ENCODE data around the gene ACTN1. TPM values are rescaled to one million over a fixed set of nuclear protein-coding genes. Genes with fewer than 3 reads are reported as not detected.

Gene ACTN1
- total RNA-seq, 1 donor from 2014 or later, result 60.1 TPM

GRCh38 chr14:68892961-68893360 lies 86.1 kb downstream of the ACTN1 start:
- ATAC-seq (no peak), DNase-seq (ENCODE audit: low spot score) (no peak)

GRCh38 chr14:68891851-68892660 lies 87.0 kb downstream of the ACTN1 start:
- DNase-seq (ENCODE audit: low spot score) (no peak), ATAC-seq (no peak)

- no peak for ATAC-seq
- no peak for DNase-seq (ENCODE audit: low spot score)
These were observed 88.8 kb downstream of the ACTN1 start for GRCh38 chr14:68890173-68890931.

- DNase-seq (ENCODE audit: low spot score), result no peak
- no peak for ATAC-seq
These were observed 90.2 kb downstream of the ACTN1 start for GRCh38 chr14:68888883-68889282.

GRCh38 chr14:68888025-68888850 lies 90.9 kb downstream of the ACTN1 start:
- DNase-seq (ENCODE audit: low spot score), result peak; percentile 75
- ATAC-seq, result peak; percentile 79

GRCh38 chr14:68886109-68886434 lies 93.0 kb downstream of the ACTN1 start:
- ATAC-seq (no peak), DNase-seq (ENCODE audit: low spot score) (no peak)

- ATAC-seq, result no peak
- DNase-seq (ENCODE audit: low spot score), result no peak
These were observed 93.6 kb downstream of the ACTN1 start for GRCh38 chr14:68885226-68886108.

GRCh38 chr14:68884031-68885030 lies 94.8 kb downstream of the ACTN1 start:
- ATAC-seq (peak; percentile 82), DNase-seq (ENCODE audit: low spot score) (peak; percentile 88)

- ATAC-seq, result no peak
- no peak for DNase-seq (ENCODE audit: low spot score)
These were observed 96.9 kb downstream of the ACTN1 start for GRCh38 chr14:68882235-68882634.

GRCh38 chr14:68881396-68881795 lies 97.7 kb downstream of the ACTN1 start:
- ATAC-seq (no peak), DNase-seq (ENCODE audit: low spot score) (no peak)

- no peak for DNase-seq (ENCODE audit: low spot score)
- ATAC-seq, result no peak
These were observed 98.5 kb downstream of the ACTN1 start for GRCh38 chr14:68880581-68881105.

GRCh38 chr14:68879841-68880575 lies 99.1 kb downstream of the ACTN1 start:
- ATAC-seq, result no peak

GRCh38 chr14:68879321-68879781 lies 99.8 kb downstream of the ACTN1 start:
- ATAC-seq, result peak; percentile 18
- DNase-seq (ENCODE audit: low spot score), result no peak

More at GRCh38 chr14:68879841-68880575, 99.1 kb downstream of the ACTN1 start:
- DNase-seq (ENCODE audit: low spot score), result no peak

- ATAC-seq (no peak), DNase-seq (ENCODE audit: low spot score) (no peak)
These were observed 100.2 kb downstream of the ACTN1 start for GRCh38 chr14:68878908-68879307.

GRCh38 chr14:68877993-68878575 lies 101.0 kb downstream of the ACTN1 start:
- no peak for DNase-seq (ENCODE audit: low spot score)
- ATAC-seq, result no peak

- ATAC-seq (no peak), DNase-seq (ENCODE audit: low spot score) (no peak)
These were observed 102.1 kb downstream of the ACTN1 start for GRCh38 chr14:68876976-68877375.

GRCh38 chr14:68874746-68875155 lies 104.4 kb downstream of the ACTN1 start:
- peak; percentile 7 for ATAC-seq

GRCh38 chr14:68873376-68873775 lies 105.7 kb downstream of the ACTN1 start:
- no peak for ATAC-seq
- no peak for DNase-seq (ENCODE audit: low spot score)

More at GRCh38 chr14:68874746-68875155, 104.4 kb downstream of the ACTN1 start:
- no peak for DNase-seq (ENCODE audit: low spot score)
